Left lung (tissue), 10 donors: ENCODE measurements around the gene ZDHHC8. TPM values are rescaled to one million over a fixed set of nuclear protein-coding genes. Genes with fewer than 3 reads are reported as not detected.

Source experiments
- ATAC-seq: fragments of 200-7000 bp; cut with Tn5 transposase; one replicate; pipeline ENCODE4 v1.9.1; 2020; ENCODE audit warnings: moderate library complexity
- DNase-seq, 4 donors: peaks; one replicate each; pipeline ENCODE4 v3.0.0-alpha.2; 2013 to 2020
- H3K27ac ChIP-seq, 2 donors: fragments of 200-600 bp; sonication (generic) in 1 of 2; one replicate each; pipeline versions ENCODE4 v1.5.0 to v1.8.0; 2020 to 2021
- H3K27me3 ChIP-seq, 2 donors: fragments of 200-600 bp; sonication (generic) in 1 of 2; one replicate each; pipeline versions ENCODE4 v1.5.0 to v1.8.0; 2020 to 2021
- H3K36me3 ChIP-seq, 2 donors: fragments of 200-600 bp; sonication (generic) in 1 of 2; one replicate each; pipeline versions ENCODE4 v1.5.0 to v1.8.0; 2020 to 2021
- H3K4me1 ChIP-seq, 2 donors: fragments of 200-600 bp; one replicate each; pipeline ENCODE4 v1.8.0; 2021
- H3K4me3 ChIP-seq, 2 donors: fragments of 200-600 bp; sonication (generic) in 1 of 2; one replicate each; pipeline versions ENCODE4 v1.5.0 to v1.8.0; 2020 to 2021; ENCODE audit warnings: mild to moderate bottlenecking in 1 of 2
- H3K9me3 ChIP-seq, 2 donors: fragments of 200-600 bp; sonication (generic) in 1 of 2; one replicate each; pipeline versions ENCODE4 v1.5.0 to v1.8.0; 2020 to 2021
- intact Hi-C, 2 donors: fragments of 100-400 bp; cut with DNase I; formaldehyde crosslinking; loops; one replicate each; pipeline versions ENCODE4 v1.11.2 to v1.14.2; 2022
- polyA plus RNA-seq, 6 donors: library from polyadenylated mRNA; unstranded; fragments of 120-200 nt; gene quantifications; one replicate each; pipeline ENCODE4 v1.2.1, GENCODE V29; 2013; ENCODE audit not compliant: insufficient read length in 6 of 6
- total RNA-seq, 2 donors: library from RNA; stranded (reverse); fragmentation: NEBNext Ultra II Directional; extraction: Animal tissue kit (Norgen Biotek cat#: 25700); gene quantifications; one replicate each; pipeline ENCODE4 v1.2.1, GENCODE V29; 2021
- TF ChIP-seq, protein P1 (sequence below), 2 donors: fragments of 200-600 bp; sonication (generic) in 1 of 2; IDR thresholded peaks; one replicate each; pipeline versions ENCODE4 v1.5.0 to v1.8.0; 2021; ENCODE audit warnings: antibody characterized with exemption in 2 of 2
- donor health status: DM: no; HTN: yes; CAD: no.
- donor health status: DM: no; HTN: no; CAD: no.

Gene ZDHHC8
- total and polyA plus RNA-seq, 8 donors, result 34.4 to 81.8 (median 46.1) TPM

DNA sequence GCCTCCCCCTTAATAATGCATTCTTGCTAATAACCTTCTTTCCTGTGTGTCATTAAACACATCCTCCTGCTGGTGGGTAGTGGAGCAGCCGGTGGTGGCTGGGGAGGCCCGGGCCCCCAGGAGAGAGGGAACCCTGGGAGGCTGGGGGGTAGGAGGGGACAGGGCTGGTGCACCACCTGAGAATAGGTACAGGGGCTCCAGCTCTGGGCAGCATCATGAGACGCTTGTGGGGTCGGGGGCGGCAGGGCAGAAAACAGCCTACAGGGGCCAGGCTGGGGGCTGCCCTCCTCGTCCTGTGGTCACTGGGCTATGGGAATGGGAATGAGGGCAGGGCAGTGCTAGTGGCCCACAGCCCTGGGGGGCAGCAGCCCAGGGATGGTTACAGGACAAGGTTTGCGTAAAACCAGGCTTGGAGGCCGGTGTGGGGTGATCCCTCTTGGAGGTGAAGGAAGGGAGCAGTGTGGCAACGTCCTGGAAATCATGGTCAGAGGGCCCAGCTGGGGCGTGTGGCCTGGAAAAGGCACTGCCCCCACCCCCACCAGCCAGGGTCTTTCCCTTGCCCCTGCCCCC, 37.7 kb downstream of the ZDHHC8 start:
- Histone ChIP-seq H3K4me3 (no peak overlapping the region), H3K9me3 (no peaks in the 10 kb centered on the region), H3K27ac (no peak overlapping the region), H3K36me3 (no peaks in the 10 kb centered on the region), H3K27me3 (no peaks in the 10 kb centered on the region), H3K4me1 (no peaks in the 10 kb centered on the region)
- DNase-seq (no peak), ATAC-seq (no peak)
- intact Hi-C loops, result no loop called here
- TF ChIP-seq, protein P1, sequence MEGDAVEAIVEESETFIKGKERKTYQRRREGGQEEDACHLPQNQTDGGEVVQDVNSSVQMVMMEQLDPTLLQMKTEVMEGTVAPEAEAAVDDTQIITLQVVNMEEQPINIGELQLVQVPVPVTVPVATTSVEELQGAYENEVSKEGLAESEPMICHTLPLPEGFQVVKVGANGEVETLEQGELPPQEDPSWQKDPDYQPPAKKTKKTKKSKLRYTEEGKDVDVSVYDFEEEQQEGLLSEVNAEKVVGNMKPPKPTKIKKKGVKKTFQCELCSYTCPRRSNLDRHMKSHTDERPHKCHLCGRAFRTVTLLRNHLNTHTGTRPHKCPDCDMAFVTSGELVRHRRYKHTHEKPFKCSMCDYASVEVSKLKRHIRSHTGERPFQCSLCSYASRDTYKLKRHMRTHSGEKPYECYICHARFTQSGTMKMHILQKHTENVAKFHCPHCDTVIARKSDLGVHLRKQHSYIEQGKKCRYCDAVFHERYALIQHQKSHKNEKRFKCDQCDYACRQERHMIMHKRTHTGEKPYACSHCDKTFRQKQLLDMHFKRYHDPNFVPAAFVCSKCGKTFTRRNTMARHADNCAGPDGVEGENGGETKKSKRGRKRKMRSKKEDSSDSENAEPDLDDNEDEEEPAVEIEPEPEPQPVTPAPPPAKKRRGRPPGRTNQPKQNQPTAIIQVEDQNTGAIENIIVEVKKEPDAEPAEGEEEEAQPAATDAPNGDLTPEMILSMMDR (IDR thresholded peaks at IDR 0.05), result no peak

DNA sequence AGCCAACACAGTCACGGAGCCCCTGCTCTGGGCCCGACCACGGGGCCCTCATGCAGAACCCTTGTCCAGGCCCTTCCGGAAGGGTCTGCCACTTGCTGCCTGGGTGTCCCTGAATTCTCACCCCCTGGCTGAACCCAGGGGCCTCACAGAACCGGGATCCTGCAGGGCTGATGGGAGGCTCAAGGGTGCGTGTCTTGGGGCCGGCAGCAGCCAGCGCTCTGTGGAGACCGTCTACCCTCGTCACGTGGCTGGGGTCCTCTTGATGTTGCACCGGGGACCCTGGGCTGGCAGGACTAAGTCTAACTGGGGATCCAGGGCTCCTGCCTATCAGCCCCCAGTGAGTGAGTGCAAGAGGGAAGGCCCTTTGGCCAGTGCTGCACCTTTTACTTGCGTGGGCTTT, 38.6 kb downstream of the ZDHHC8 start:
- TF ChIP-seq, protein P1 (IDR thresholded peaks at IDR 0.05), result no peak
- Histone ChIP-seq H3K4me3 (no peak overlapping the region), H3K4me1 (no peaks in the 10 kb centered on the region), H3K9me3 (no peaks in the 10 kb centered on the region), H3K27me3 (no peaks in the 10 kb centered on the region), H3K27ac (no peak overlapping the region), H3K36me3 (no peaks in the 10 kb centered on the region)
- intact Hi-C loops, result no loop called here
- DNase-seq (no peak), ATAC-seq (no peak)

DNA sequence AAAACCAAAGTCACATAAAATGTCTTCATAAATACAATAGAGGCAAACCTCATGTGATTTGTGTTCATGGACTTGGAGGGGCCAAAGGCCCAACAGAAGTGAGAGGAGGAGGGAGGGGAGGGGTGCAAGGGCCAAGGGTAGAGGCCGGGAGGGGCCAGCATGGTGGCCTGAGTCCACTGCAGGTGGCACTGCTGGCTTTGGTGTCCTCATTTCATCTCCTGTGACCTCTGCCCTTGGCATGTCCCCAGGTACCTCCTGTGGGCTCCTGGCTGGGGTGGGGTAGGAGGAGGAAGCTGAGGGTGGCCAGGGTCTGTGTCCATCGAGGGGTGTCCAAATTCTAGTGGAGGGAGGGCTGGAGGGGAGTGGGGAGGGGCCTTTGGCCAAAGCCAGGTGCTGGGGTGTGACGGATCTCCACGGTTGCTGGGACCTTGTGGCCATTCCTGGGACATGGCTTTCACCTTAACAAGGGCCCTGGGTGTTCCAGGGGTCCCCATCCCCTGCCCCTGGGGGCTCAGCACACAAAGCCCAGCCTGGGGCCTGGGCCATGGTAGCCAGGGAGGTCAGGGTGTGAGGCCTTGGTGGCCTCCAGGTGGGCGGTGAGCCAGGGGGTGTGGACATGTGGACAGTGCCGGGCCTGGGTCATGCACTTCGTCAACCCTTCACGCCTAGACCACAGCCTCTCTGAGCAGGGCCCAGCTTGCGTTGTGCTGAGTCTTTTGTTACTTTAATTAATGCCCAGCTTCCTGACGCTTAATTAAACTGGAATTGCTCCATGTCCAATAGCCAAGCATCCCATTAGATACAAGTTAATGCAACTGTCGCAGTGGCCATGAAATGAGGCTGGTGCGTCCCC, 39.9 kb downstream of the ZDHHC8 start:
- no peaks in the 10 kb centered on the region for H3K9me3 ChIP-seq
- no peak for DNase-seq
- no peaks in the 10 kb centered on the region for H3K27me3 ChIP-seq
- H3K4me3 ChIP-seq, result no peak overlapping the region
- no peak overlapping the region for H3K27ac ChIP-seq
- TF ChIP-seq, protein P1 (IDR thresholded peaks at IDR 0.05), result no peak
- H3K4me1 ChIP-seq, result no peaks in the 10 kb centered on the region
- intact Hi-C loops, result no loop called here
- H3K36me3 ChIP-seq, result no peaks in the 10 kb centered on the region
- no peak for ATAC-seq

DNA sequence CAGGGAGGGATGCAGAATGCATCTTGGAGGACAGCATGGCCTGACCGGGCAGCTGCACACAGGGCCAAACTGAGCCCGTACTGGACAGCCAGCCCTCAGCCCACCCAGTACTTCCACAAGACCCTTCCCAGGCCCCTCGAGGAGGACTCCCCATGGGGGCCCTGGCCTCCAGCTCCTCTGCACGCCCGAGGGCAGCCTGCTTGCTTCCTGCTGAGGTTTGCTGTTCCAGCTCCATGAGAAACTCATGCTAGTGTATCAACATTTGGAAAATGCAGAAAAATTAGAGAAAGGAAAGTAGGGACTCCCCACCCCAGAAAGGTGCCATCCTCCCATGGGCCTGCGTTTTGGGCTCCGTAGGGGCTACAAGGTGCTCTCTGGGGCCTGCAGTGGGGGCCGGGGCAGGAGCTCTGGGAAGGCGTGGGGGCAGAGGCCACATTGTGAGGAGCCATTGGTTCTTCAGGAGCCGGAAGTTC, 40.6 kb downstream of the ZDHHC8 start:
- TF ChIP-seq, protein P1 (IDR thresholded peaks at IDR 0.05), result no peak
- no peak for DNase-seq
- no peak for ATAC-seq
- intact Hi-C loops, result no loop called here
- no peaks in the 10 kb centered on the region for H3K36me3 ChIP-seq
- H3K27me3 ChIP-seq, result no peaks in the 10 kb centered on the region
- H3K4me3 ChIP-seq, result no peak overlapping the region
- H3K4me1 ChIP-seq, result no peaks in the 10 kb centered on the region
- H3K9me3 ChIP-seq, result no peaks in the 10 kb centered on the region
- no peak overlapping the region for H3K27ac ChIP-seq

DNA sequence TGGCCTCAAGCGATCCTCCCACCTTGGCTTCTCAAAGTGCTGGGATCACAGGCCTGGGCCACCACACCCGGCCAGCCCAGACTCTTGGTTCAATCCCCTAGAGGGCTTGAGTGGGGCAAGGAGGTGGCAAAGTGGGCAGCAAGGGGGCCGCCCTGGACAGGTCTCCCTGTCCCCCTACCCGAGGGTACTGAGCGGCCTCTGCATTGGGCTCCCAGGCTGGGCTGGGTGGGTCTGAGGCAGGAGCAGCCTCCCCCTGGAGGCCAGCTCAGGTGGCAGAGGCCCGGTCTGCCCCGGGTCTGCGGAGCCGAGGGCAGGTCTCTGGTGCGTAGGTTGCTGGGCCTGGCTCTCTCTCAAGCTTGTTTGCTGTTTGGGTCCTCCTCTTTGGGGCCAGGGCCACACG, 41.6 kb downstream of the ZDHHC8 start:
- Histone ChIP-seq H3K27ac (no peak overlapping the region), H3K4me3 (no peak overlapping the region), H3K4me1 (no peaks in the 10 kb centered on the region), H3K27me3 (no peaks in the 10 kb centered on the region), H3K36me3 (no peaks in the 10 kb centered on the region), H3K9me3 (no peaks in the 10 kb centered on the region)
- DNase-seq (no peak), ATAC-seq (no peak)
- TF ChIP-seq, protein P1 (IDR thresholded peaks at IDR 0.05), result no peak
- intact Hi-C loops, result no loop called here
